OCI-LY7 (cell line): ENCODE results near the gene NINJ2. TPM values are rescaled to one million over a fixed set of nuclear protein-coding genes. Genes with fewer than 3 reads are reported as not detected.

Source experiments
- BruUV-seq: library from RNA; stranded (reverse); fragments of 400-500 nt; replicated peaks from 2 replicates; lab custom pipeline; 2021; lab: Mats Ljungman, UMichigan
- CTCF ChIA-PET: fragments of 300-600 bp; sonication (Branson Sonifier 250); formaldehyde crosslinking; loops from one replicate; lab custom pipeline; 2022; ENCODE audit warnings: antibody characterized with exemption; ENCODE audit not compliant: unreplicated experiment; lab: Charles Lee
- POLR2A ChIA-PET: fragments of 300-600 bp; sonication (Branson Sonifier 250); formaldehyde crosslinking; loops from one replicate; lab custom pipeline; 2022; ENCODE audit warnings: antibody characterized with exemption; lab: Charles Lee
- DNase-seq: peaks from one replicate; pipeline ENCODE4 v3.0.0-alpha.2; 2015; ENCODE audit warnings: low spot score
- H2AFZ ChIP-seq: fragments of 200-600 bp; sonication (generic), shearing (Covaris generic); 2 replicates; pipeline ENCODE4 v1.6.1; 2014; ENCODE audit warnings: mild to moderate bottlenecking, antibody characterized with exemption, low read length, moderate library complexity
- H3K27ac ChIP-seq: fragments of 200-600 bp; sonication (generic); 2 replicates; pipeline ENCODE4 v1.5.1; 2014; ENCODE audit warnings: mixed run types, low read depth, mild to moderate bottlenecking, moderate library complexity, low read length, inconsistent platforms; ENCODE audit not compliant: poor library complexity, severe bottlenecking
- H3K36me3 ChIP-seq: fragments of 200-600 bp; sonication (generic); 2 replicates; pipeline ENCODE4 v1.6.1; 2014; ENCODE audit warnings: mild to moderate bottlenecking, antibody characterized with exemption, low read length, moderate library complexity, mixed read lengths; ENCODE audit not compliant: insufficient read depth
- H3K4me1 ChIP-seq: fragments of 200-600 bp; sonication (generic); 2 replicates; pipeline ENCODE4 v1.5.1; 2014; ENCODE audit warnings: mild to moderate bottlenecking, low read length; ENCODE audit not compliant: insufficient read depth, poor library complexity, severe bottlenecking
- H3K4me2 ChIP-seq: fragments of 200-600 bp; sonication (generic); 2 replicates; pipeline ENCODE4 v1.6.1; 2014; ENCODE audit warnings: mild to moderate bottlenecking, low read length
- H3K4me3 ChIP-seq: fragments of 200-600 bp; sonication (generic); 2 replicates; pipeline ENCODE4 v1.5.1; 2014; ENCODE audit warnings: mild to moderate bottlenecking, low read depth, low read length; ENCODE audit not compliant: poor library complexity, severe bottlenecking
- H3K79me2 ChIP-seq: fragments of 200-600 bp; sonication (generic); 2 replicates; pipeline ENCODE4 v1.6.1; 2016; ENCODE audit warnings: low read depth, mild to moderate bottlenecking, low read length, moderate library complexity, mixed read lengths; ENCODE audit not compliant: insufficient read depth
- H3K9me2 ChIP-seq: fragments of 200-600 bp; sonication (generic); 2 replicates; pipeline ENCODE4 v1.6.1; 2016; ENCODE audit warnings: mild to moderate bottlenecking, low read length, mixed read lengths; ENCODE audit not compliant: insufficient read depth
- H3K9me3 ChIP-seq: fragments of 200-600 bp; sonication (generic); 2 replicates; pipeline ENCODE4 v1.6.1; 2014; ENCODE audit warnings: mild to moderate bottlenecking, mixed run types, low read length, mixed read lengths
- H4K20me1 ChIP-seq: fragments of 200-600 bp; sonication (generic); 2 replicates; pipeline ENCODE4 v1.6.1; 2014; ENCODE audit warnings: mild to moderate bottlenecking, antibody characterized with exemption, low read length, moderate library complexity, mixed read lengths; ENCODE audit not compliant: insufficient read depth
- CTCF ChIP-seq: fragments of 200-600 bp; sonication (generic); conservative IDR thresholded peaks from 2 replicates; pipeline ENCODE4 v1.5.1; 2014; ENCODE audit warnings: mild to moderate bottlenecking, antibody characterized with exemption, low read length, moderate library complexity, mixed read lengths
- EZH2phosphoT487 ChIP-seq: fragments of 200-600 bp; sonication (generic); IDR thresholded peaks from 2 replicates; pipeline ENCODE4 v1.6.1; 2018; ENCODE audit warnings: low read depth, borderline replicate concordance, mild to moderate bottlenecking, mixed run types, antibody characterized with exemption, low read length, moderate library complexity, mixed read lengths
- intact Hi-C: fragments of 100-400 bp; cut with micrococcal nuclease; formaldehyde crosslinking; loops from one replicate; pipeline ENCODE4 v1.10.0; 2022; ENCODE audit not compliant: unreplicated experiment
- total RNA-seq, 2 experiments: library from RNA; depleted of rRNA in 1 of 2; stranded (reverse); fragments of >200 nt in 1 of 2; shearing (Covaris generic) in 1 of 2; gene quantifications; 2 replicates each; pipeline ENCODE4 v1.2.3, GENCODE V29; 2014 to 2022

The NINJ2 gene
- total RNA-seq, 2 experiments from 2014 or later: 0.79 to 4.4 TPM

- H3K9me3 ChIP-seq: no peaks in the 10 kb centered on the region
- intact Hi-C loops: no loop called here
- H3K4me1 ChIP-seq: no peaks in the 10 kb centered on the region
- H3K79me2 ChIP-seq: no peaks in the 10 kb centered on the region
- no peak overlapping the region for H3K27ac ChIP-seq
- H3K9me2 ChIP-seq: no peaks in the 10 kb centered on the region
- no peak overlapping the region for H2AFZ ChIP-seq
- H3K4me2 ChIP-seq: no peak overlapping the region
- ChIA-PET POLR2A (interaction anchor here (0.6 to 0.7 kb wide), 2 partner anchors 10 to 313 kb away, joined by 3 read pairs; no protein-coding TSS in a partner anchor), CTCF (no interaction called here)
- no peak for DNase-seq
- BruUV-seq: no TSS peak
- no peaks in the 10 kb centered on the region for H4K20me1 ChIP-seq
- no peak for TF ChIP-seq CTCF
- no peak for TF ChIP-seq EZH2phosphoT487
- no peaks in the 10 kb centered on the region for H3K36me3 ChIP-seq
- H3K4me3 ChIP-seq: no peak overlapping the region
Observed at GRCh38 chr12:533718-534117, 129.5 kb downstream of the NINJ2 start.

- TF ChIP-seq EZH2phosphoT487: no peak
- no peak for TF ChIP-seq CTCF
- ChIA-PET POLR2A (interaction anchor here (0.7 to 0.8 kb wide), 2 partner anchors 14 to 313 kb away, joined by 3 read pairs; no protein-coding TSS in a partner anchor), CTCF (interaction anchor here (0.8 kb wide), 1 partner anchor 8 kb away, joined by 3 read pairs; no protein-coding TSS in a partner anchor)
- Histone ChIP-seq H3K27ac (no peak overlapping the region), H3K4me1 (no peaks in the 10 kb centered on the region), H3K4me3 (no peak overlapping the region), H3K9me3 (no peaks in the 10 kb centered on the region), H3K79me2 (no peaks in the 10 kb centered on the region), H3K36me3 (no peaks in the 10 kb centered on the region), H3K4me2 (no peak overlapping the region), H4K20me1 (no peaks in the 10 kb centered on the region), H3K9me2 (no peaks in the 10 kb centered on the region), H2AFZ (no peak overlapping the region)
- BruUV-seq: no TSS peak
- intact Hi-C loops: no loop called here
- no peak for DNase-seq
Observed at GRCh38 chr12:532908-533565, 130.2 kb downstream of the NINJ2 start.
